ENCODE results near the gene TNFRSF9.

TNFRSF9 gene

GRCh38 chr1:7943251-7943650 is 2.6 kb upstream of the TNFRSF9 start:
- 35% methylated on average over 2 of the region's 2 CpGs for WGBS
- peaks cover 16 to 18% of the 10 kb centered on the region in 2 experiments for H3K27me3 ChIP-seq (ENCODE audit: control insufficient read depth in 1 of 2, insufficient read depth in 1 of 2, low read length in 2 of 2)

GRCh38 chr1:7942214-7942921 is 1.7 kb upstream of the TNFRSF9 start:
- peak overlapping the region; percentile 72 to 92 for H3K18ac ChIP-seq (ENCODE audit: low read depth in 1 of 2, low read length in 2 of 2)
- peak overlapping the region; percentile 50 to 87 for H2BK12ac ChIP-seq (ENCODE audit: low read length in 2 of 2)
- H4K91ac ChIP-seq (ENCODE audit: low read length) = peak overlapping the region; percentile 79
- peak overlapping the region; percentile 40 to 42 for H3K4ac ChIP-seq (ENCODE audit: low read depth in 1 of 2, low read length in 2 of 2)
- no peak overlapping the region for H3K23ac ChIP-seq (ENCODE audit: low read length in 2 of 2)
- peak overlapping the region; percentile 54 for H2AFZ ChIP-seq (ENCODE audit: low read depth, low read length)
- H3K14ac ChIP-seq (ENCODE audit: low read length in 2 of 2) = peak overlapping the region in 1 of 2 experiments; percentile 51
- no peak overlapping the region for H3K27ac ChIP-seq (ENCODE audit: low read length, poor library complexity, severe bottlenecking)
- H3K4me2 ChIP-seq (ENCODE audit: low read length, poor library complexity, severe bottlenecking) = no peak overlapping the region
- H2AK5ac ChIP-seq (ENCODE audit: low read length, severe bottlenecking) = no peak overlapping the region
- H3K4me3 ChIP-seq (ENCODE audit: insufficient read depth in 1 of 2, low read depth in 1 of 2, low read length in 2 of 2) = peak overlapping the region in 1 of 2 experiments; percentile 67
- H2BK15ac ChIP-seq (ENCODE audit: low read depth, poor library complexity, severe bottlenecking) = peak overlapping the region; percentile 86
- peak overlapping the region; percentile 34 for H3K9ac ChIP-seq (ENCODE audit: low read length)
- 13% methylated on average over 39 of the region's 40 CpGs for WGBS
- DNase-seq = peak; percentile 73
- peak overlapping the region; percentile 27 for H2BK120ac ChIP-seq (ENCODE audit: low read depth, low read length)
- H3K9me3 ChIP-seq (ENCODE audit: control insufficient read depth, low read length) = no peaks in the 10 kb centered on the region
- no peaks in the 10 kb centered on the region for H3K36me3 ChIP-seq (ENCODE audit: control insufficient read depth in 1 of 2, insufficient read depth in 2 of 2, low read depth in 1 of 2, low read length in 2 of 2)
- peak overlapping the region; percentile 67 for H4K8ac ChIP-seq (ENCODE audit: low read length)
- H3K4me1 ChIP-seq (ENCODE audit: control insufficient read depth, insufficient read depth, low read depth, low read length) = peaks cover 7% of the 10 kb centered on the region
- H2BK5ac ChIP-seq (ENCODE audit: low read depth, low read length, poor library complexity, severe bottlenecking) = no peak overlapping the region
- no peaks in the 10 kb centered on the region for H3K79me1 ChIP-seq (replicated peaks; ENCODE audit: low read length, poor library complexity, severe bottlenecking)
- H3K27me3 ChIP-seq (ENCODE audit: control insufficient read depth in 1 of 2, insufficient read depth in 1 of 2, low read length in 2 of 2) = peaks cover 16 to 19% of the 10 kb centered on the region in 2 experiments

More at GRCh38 chr1:7943251-7943650, 2.6 kb upstream of the TNFRSF9 start:
- H2BK120ac ChIP-seq (ENCODE audit: low read depth, low read length) = no peak overlapping the region
- no peaks in the 10 kb centered on the region for H3K79me1 ChIP-seq (replicated peaks; ENCODE audit: low read length, poor library complexity, severe bottlenecking)
- no peak overlapping the region for H3K27ac ChIP-seq (ENCODE audit: low read length, poor library complexity, severe bottlenecking)
- no peak overlapping the region for H3K18ac ChIP-seq (ENCODE audit: low read depth in 1 of 2, low read length in 2 of 2)
- H3K4me1 ChIP-seq (ENCODE audit: control insufficient read depth, insufficient read depth, low read depth, low read length) = peaks cover 7% of the 10 kb centered on the region
- no peak overlapping the region for H3K4me2 ChIP-seq (ENCODE audit: low read length, poor library complexity, severe bottlenecking)
- H3K23ac ChIP-seq (ENCODE audit: low read length in 2 of 2) = no peak overlapping the region
- no peak overlapping the region for H3K4me3 ChIP-seq (ENCODE audit: insufficient read depth in 1 of 2, low read depth in 1 of 2, low read length in 2 of 2)
- H2AFZ ChIP-seq (ENCODE audit: low read depth, low read length) = no peak overlapping the region
- H4K8ac ChIP-seq (ENCODE audit: low read length) = no peak overlapping the region
- no peak overlapping the region for H3K4ac ChIP-seq (ENCODE audit: low read depth in 1 of 2, low read length in 2 of 2)
- H3K14ac ChIP-seq (ENCODE audit: low read length in 2 of 2) = no peak overlapping the region
- H2BK15ac ChIP-seq (ENCODE audit: low read depth, poor library complexity, severe bottlenecking) = no peak overlapping the region
- H2AK5ac ChIP-seq (ENCODE audit: low read length, severe bottlenecking) = no peak overlapping the region
- no peak overlapping the region for H2BK12ac ChIP-seq (ENCODE audit: low read length in 2 of 2)
- DNase-seq = peak; percentile 12
- no peak overlapping the region for H4K91ac ChIP-seq (ENCODE audit: low read length)
- H3K9ac ChIP-seq (ENCODE audit: low read length) = no peak overlapping the region
- no peak overlapping the region for H2BK5ac ChIP-seq (ENCODE audit: low read depth, low read length, poor library complexity, severe bottlenecking)
- H3K36me3 ChIP-seq (ENCODE audit: control insufficient read depth in 1 of 2, insufficient read depth in 2 of 2, low read depth in 1 of 2, low read length in 2 of 2) = no peaks in the 10 kb centered on the region
- no peaks in the 10 kb centered on the region for H3K9me3 ChIP-seq (ENCODE audit: control insufficient read depth, low read length)

GRCh38 chr1:7941437-7941793 is 776 bp upstream of the TNFRSF9 start:
- Histone ChIP-seq H4K8ac (ENCODE audit: low read length) (peak overlapping the region; percentile 70), H3K27ac (ENCODE audit: low read length, poor library complexity, severe bottlenecking) (no peak overlapping the region), H3K23ac (ENCODE audit: low read length in 2 of 2) (no peak overlapping the region), H4K91ac (ENCODE audit: low read length) (no peak overlapping the region), H2AK5ac (ENCODE audit: low read length, severe bottlenecking) (no peak overlapping the region), H3K79me1 (replicated peaks; ENCODE audit: low read length, poor library complexity, severe bottlenecking) (no peaks in the 10 kb centered on the region), H2BK120ac (ENCODE audit: low read depth, low read length) (peak overlapping the region; percentile 35), H3K9me3 (ENCODE audit: control insufficient read depth, low read length) (no peaks in the 10 kb centered on the region), H3K4me3 (ENCODE audit: insufficient read depth in 1 of 2, low read depth in 1 of 2, low read length in 2 of 2) (no peak overlapping the region), H3K18ac (ENCODE audit: low read depth in 1 of 2, low read length in 2 of 2) (peak overlapping the region in 1 of 2 experiments; percentile 79), H3K4ac (ENCODE audit: low read depth in 1 of 2, low read length in 2 of 2) (no peak overlapping the region), H2BK15ac (ENCODE audit: low read depth, poor library complexity, severe bottlenecking) (no peak overlapping the region), H2BK12ac (ENCODE audit: low read length in 2 of 2) (peak overlapping the region; percentile 0 to 81), H3K9ac (ENCODE audit: low read length) (no peak overlapping the region), H3K14ac (ENCODE audit: low read length in 2 of 2) (peak overlapping the region in 1 of 2 experiments; percentile 26), H2AFZ (ENCODE audit: low read depth, low read length) (no peak overlapping the region), H3K4me1 (ENCODE audit: control insufficient read depth, insufficient read depth, low read depth, low read length) (peaks cover 7% of the 10 kb centered on the region), H2BK5ac (ENCODE audit: low read depth, low read length, poor library complexity, severe bottlenecking) (no peak overlapping the region), H3K27me3 (ENCODE audit: control insufficient read depth in 1 of 2, insufficient read depth in 1 of 2, low read length in 2 of 2) (peaks cover 23 to 28% of the 10 kb centered on the region in 2 experiments), H3K4me2 (ENCODE audit: low read length, poor library complexity, severe bottlenecking) (no peak overlapping the region), H3K36me3 (ENCODE audit: control insufficient read depth in 1 of 2, insufficient read depth in 2 of 2, low read depth in 1 of 2, low read length in 2 of 2) (no peaks in the 10 kb centered on the region)
- DNase-seq = peak; percentile 79
- WGBS = 59% methylated on average over 6 of the region's 9 CpGs

- no peaks in the 10 kb centered on the region for H3K79me1 ChIP-seq (replicated peaks; ENCODE audit: low read length, poor library complexity, severe bottlenecking)
- H4K8ac ChIP-seq (ENCODE audit: low read length) = no peak overlapping the region
- no peak overlapping the region for H2AFZ ChIP-seq (ENCODE audit: low read depth, low read length)
- H4K91ac ChIP-seq (ENCODE audit: low read length) = no peak overlapping the region
- H2BK120ac ChIP-seq (ENCODE audit: low read depth, low read length) = no peak overlapping the region
- H3K4ac ChIP-seq (ENCODE audit: low read depth in 1 of 2, low read length in 2 of 2) = no peak overlapping the region
- H3K27me3 ChIP-seq (ENCODE audit: control insufficient read depth in 1 of 2, insufficient read depth in 1 of 2, low read length in 2 of 2) = peaks cover 23 to 37% of the 10 kb centered on the region in 2 experiments
- no peak overlapping the region for H2BK15ac ChIP-seq (ENCODE audit: low read depth, poor library complexity, severe bottlenecking)
- no peak for DNase-seq
- H3K18ac ChIP-seq (ENCODE audit: low read depth in 1 of 2, low read length in 2 of 2) = no peak overlapping the region
- H3K4me2 ChIP-seq (ENCODE audit: low read length, poor library complexity, severe bottlenecking) = no peak overlapping the region
- H3K9me3 ChIP-seq (ENCODE audit: control insufficient read depth, low read length) = no peaks in the 10 kb centered on the region
- H3K9ac ChIP-seq (ENCODE audit: low read length) = no peak overlapping the region
- H3K4me3 ChIP-seq (ENCODE audit: insufficient read depth in 1 of 2, low read depth in 1 of 2, low read length in 2 of 2) = no peak overlapping the region
- no peak overlapping the region for H2BK12ac ChIP-seq (ENCODE audit: low read length in 2 of 2)
- peaks cover 7% of the 10 kb centered on the region for H3K4me1 ChIP-seq (ENCODE audit: control insufficient read depth, insufficient read depth, low read depth, low read length)
- no peak overlapping the region for H3K14ac ChIP-seq (ENCODE audit: low read length in 2 of 2)
- WGBS = 95% methylated on average over 3 of the region's 3 CpGs
- no peak overlapping the region for H3K23ac ChIP-seq (ENCODE audit: low read length in 2 of 2)
- H3K27ac ChIP-seq (ENCODE audit: low read length, poor library complexity, severe bottlenecking) = no peak overlapping the region
- H3K36me3 ChIP-seq (ENCODE audit: control insufficient read depth in 1 of 2, insufficient read depth in 2 of 2, low read depth in 1 of 2, low read length in 2 of 2) = no peaks in the 10 kb centered on the region
- no peak overlapping the region for H2BK5ac ChIP-seq (ENCODE audit: low read depth, low read length, poor library complexity, severe bottlenecking)
- H2AK5ac ChIP-seq (ENCODE audit: low read length, severe bottlenecking) = no peak overlapping the region
Observed at GRCh38 chr1:7940034-7940433, 605 bp downstream of the TNFRSF9 start.
